GM08714 (cell line): ENCODE data around the gene POM121C.
"Not testable (repeated sequence)": the region's sequence is repeated elsewhere in the genome, so short reads cannot be mapped to it uniquely, and the experiment has no call there.

Experiments
- H3K4me3 ChIP-seq: fragments of 200-500 bp; sonication (Bioruptor generic); 2 replicates; pipeline ENCODE4 v1.5.1; 2014; ENCODE audit warnings: mild to moderate bottlenecking, low read length, inconsistent platforms

POM121C gene

GRCh38 chr7:75395329-75395728 is 90.8 kb downstream of the POM121C start, which contains the start of gene TRIM73:
TRIM73 (plus strand) TSS chr7:75395629; CDS start chr7:75398934, 3,305 bp downstream.
- not testable (repeated sequence) for H3K4me3 ChIP-seq

GRCh38 chr7:75393194-75393593 is 92.9 kb downstream of the POM121C start:
- H3K4me3 ChIP-seq = not testable (repeated sequence)

- not testable (repeated sequence) for H3K4me3 ChIP-seq
Observed at GRCh38 chr7:75374519-75375317, 111.4 kb downstream of the POM121C start.

GRCh38 chr7:75374144-75374518 is 112.0 kb downstream of the POM121C start:
- H3K4me3 ChIP-seq = not testable (repeated sequence)

- not testable (repeated sequence) for H3K4me3 ChIP-seq
Observed at GRCh38 chr7:75367313-75367712, 118.8 kb downstream of the POM121C start.
